ENCODE results near the gene LEMD2.

DNA sequence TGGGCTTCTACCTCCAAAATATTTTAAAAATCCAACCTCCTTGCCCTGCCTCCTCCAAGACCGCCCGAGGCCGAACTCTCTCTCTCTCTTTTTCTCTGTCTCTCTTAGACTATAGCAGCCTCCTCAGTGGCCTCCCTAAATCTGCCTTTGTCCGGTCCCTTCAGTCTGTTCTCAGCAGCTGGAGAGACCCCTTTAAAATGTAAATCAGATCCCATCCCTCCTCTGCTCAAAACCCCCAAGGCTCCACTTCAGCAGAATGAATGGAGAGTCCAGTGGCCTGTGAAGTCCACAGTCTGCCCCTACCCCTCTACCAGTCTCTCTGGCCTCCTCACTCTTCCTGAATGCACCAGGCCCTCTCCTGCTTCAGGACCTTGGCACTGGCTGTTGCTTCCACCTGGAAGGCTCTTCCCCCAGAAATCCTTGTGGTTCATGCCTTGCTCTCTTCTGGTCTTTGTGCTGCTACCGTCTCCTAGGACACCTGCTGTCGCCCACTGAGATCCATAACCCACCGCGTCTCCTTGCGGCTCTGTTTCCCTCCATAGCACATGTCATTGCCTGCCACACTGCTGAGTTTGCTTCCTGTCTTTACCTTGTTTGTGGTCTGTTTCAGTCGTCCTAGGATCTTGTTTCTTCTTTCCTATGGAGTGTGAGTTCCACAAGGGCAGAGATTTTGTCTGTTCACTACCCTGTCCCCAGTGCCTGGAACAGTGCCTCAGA is 8.9 kb upstream of the LEMD2 start:
- TF ChIP-seq EZH2 (IDR thresholded peaks at IDR 0.05; ENCODE audit: insufficient read depth, poor library complexity, severe bottlenecking): no peak
- TF ChIP-seq EZH2phosphoT487 (IDR thresholded peaks at IDR 0.05; ENCODE audit: insufficient read depth, low read depth): no peak
